ENCODE results near the gene TEAD2.

GRCh38 chr19:49378512-49378911 is 16.3 kb upstream of the TEAD2 start:
- TF ChIP-seq POLR2AphosphoS5 (IDR thresholded peaks at IDR 0.05; ENCODE audit: low read depth, low read length) (no peak), TAF1 (IDR thresholded peaks at IDR 0.05; ENCODE audit: low read depth, low read length) (no peak), POLR2A (IDR thresholded peaks at IDR 0.05; ENCODE audit: low read depth, low read length) (no peak)

All from GM12891 (cell line).